GM23248 (cell line): ENCODE measurements around the gene SDF2L1.

Source experiments
- EZH2 ChIP-seq: fragments of 200-600 bp; sonication (generic); IDR thresholded peaks from 2 replicates; pipeline ENCODE4 v1.6.1; 2018; ENCODE audit warnings: antibody characterized with exemption, mild to moderate bottlenecking; ENCODE audit not compliant: insufficient read depth, poor library complexity, severe bottlenecking
- EZH2phosphoT487 ChIP-seq: fragments of 200-600 bp; sonication (generic); IDR thresholded peaks from 2 replicates; pipeline ENCODE4 v1.6.1; 2018; ENCODE audit warnings: antibody characterized with exemption, moderate library complexity, mild to moderate bottlenecking, low read depth; ENCODE audit not compliant: insufficient read depth

GRCh38 chr22:21635771-21636510 lies 6.2 kb upstream of the SDF2L1 start:
- TF ChIP-seq EZH2 (no peak), EZH2phosphoT487 (no peak)
